SH-SY5Y (cell line): ENCODE data around the gene GOLM1.

ENCODE experiments used
- GATA2 ChIP-seq: IDR thresholded peaks from 2 replicates; pipeline ENCODE4 v1.6.1; 2011; ENCODE audit warnings: mild to moderate bottlenecking, low read depth, low read length
- GATA3 ChIP-seq: IDR thresholded peaks from 2 replicates; pipeline ENCODE4 v1.6.1; 2011; ENCODE audit warnings: low read depth, mild to moderate bottlenecking, low read length, moderate library complexity

GRCh38 chr9:86052556-86053468 lies 46.5 kb downstream of the GOLM1 start:
- TF ChIP-seq GATA2 (no peak), GATA3 (no peak)
